ENCODE measurements around the gene UBE2F.
"Not testable (repeated sequence)": the region's sequence is repeated elsewhere in the genome, so short reads cannot be mapped to it uniquely, and the experiment has no call there.

The UBE2F gene

DNA sequence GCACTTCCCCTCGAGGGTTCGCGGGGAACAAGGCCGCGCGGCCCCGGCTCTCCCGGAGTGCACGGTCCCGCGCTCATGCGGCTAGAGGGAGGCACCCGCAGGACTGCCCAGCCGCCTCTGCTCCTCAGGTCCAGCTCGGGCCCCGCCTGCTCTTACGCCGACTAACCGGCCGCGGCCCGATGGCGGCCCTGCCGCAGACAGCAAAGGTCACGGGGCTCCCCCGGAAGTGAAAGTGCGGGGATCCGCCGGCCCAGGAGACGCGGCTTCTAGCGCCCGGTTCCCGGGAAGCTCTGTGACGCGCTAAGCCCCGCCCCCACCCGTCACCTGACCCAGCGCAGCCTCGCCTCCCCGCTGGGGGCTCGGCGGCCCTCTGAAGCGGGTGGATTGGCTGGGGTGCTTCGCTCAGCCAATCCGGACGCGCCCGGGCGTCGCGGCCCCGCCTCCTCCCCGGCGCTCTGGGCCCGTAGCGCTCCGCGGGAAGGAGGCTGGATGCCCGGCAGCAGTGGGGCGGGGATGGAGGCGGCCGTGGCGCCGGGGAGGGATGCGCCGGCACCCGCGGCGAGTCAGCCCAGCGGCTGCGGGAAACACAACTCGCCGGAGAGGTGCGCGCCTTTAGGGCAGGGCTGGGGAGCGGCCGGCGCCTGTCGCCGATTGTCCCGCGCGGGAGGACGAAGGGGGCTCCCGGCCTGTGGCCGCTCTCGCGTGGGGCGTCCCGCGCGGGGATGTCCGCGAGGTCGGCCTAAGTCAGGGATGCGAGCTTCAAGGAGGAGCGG is 93.9 kb downstream of the UBE2F start, which contains the start of gene SCLY:
Gene SCLY, plus strand, starts transcription at position 460 of the 773 bp plus-strand sequence. Its CDS starts 54 bp downstream, at position 514.
- H3K4me3 ChIP-seq (replicated peaks in 1 of 2; ENCODE audit: low read depth in 2 of 2, low read length in 2 of 2), result peak within 1 kb of the TSS; percentile 85 to 90
- DNase-seq (ENCODE audit: low read depth in 2 of 2), result peak; percentile 97 to 99
- TF ChIP-seq CTCF (IDR thresholded peaks at IDR 0.05; ENCODE audit: low read depth, low read length), result no peak

DNA sequence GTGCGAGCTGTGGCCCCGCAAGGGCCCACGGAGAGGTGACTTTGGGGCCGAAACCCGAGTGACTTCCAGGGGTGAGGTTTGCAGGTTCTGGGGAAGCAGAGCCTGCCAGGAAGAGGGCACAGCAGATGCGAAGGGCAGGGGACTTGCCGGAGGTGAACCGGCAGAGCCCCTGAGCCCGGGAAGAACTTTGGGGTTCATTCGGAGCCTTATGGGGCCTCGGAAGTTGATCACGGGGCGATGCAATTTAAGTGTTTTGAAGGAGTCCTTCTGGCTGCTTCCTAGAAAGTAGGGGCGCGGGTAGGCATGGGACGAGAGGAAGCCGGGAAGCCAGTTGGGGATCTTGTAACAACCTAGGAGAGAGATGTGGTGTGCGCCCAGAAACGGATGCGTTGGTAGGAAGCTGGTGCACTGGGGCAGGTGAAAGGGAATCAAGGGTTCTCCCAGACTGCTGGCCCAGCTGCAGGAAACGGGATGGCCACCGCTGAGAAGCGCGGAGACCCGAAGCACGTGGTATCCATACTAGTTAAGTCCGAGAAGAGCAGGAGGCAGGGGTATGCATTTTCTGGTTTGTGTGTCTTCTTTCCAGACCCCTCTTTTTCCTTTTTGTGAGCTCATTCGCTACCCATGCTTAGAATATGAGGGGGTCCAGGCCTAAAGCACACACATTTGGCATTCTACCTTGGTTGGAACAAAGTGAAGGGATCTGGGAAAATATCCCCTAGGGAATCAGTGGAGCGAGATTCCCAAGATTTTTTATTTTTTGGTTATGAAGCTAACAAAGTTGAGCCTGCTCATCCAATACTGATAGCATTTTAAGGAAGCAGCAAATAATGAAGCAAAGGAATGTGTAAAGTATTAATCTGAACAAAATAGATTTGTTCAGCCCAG is 94.7 kb downstream of the UBE2F start:
- no peak for TF ChIP-seq CTCF (IDR thresholded peaks at IDR 0.05; ENCODE audit: low read depth, low read length)
- peak; percentile 46 to 51 for DNase-seq (ENCODE audit: low read depth in 2 of 2)
- H3K4me3 ChIP-seq (replicated peaks in 1 of 2; ENCODE audit: low read depth in 2 of 2, low read length in 2 of 2), result peak overlapping the region; percentile 85 to 90

- DNase-seq (ENCODE audit: low read depth in 2 of 2), result no peak
- H3K4me3 ChIP-seq (replicated peaks in 1 of 2; ENCODE audit: low read depth in 2 of 2, low read length in 2 of 2), result no peak overlapping the region
- TF ChIP-seq CTCF (IDR thresholded peaks at IDR 0.05; ENCODE audit: low read depth, low read length), result no peak
Observed at GRCh38 chr2:238063414-238064189, 96.8 kb downstream of the UBE2F start.

GRCh38 chr2:238064376-238064775 is 97.6 kb downstream of the UBE2F start:
- TF ChIP-seq CTCF (IDR thresholded peaks at IDR 0.05; ENCODE audit: low read depth, low read length), result no peak
- no peak overlapping the region for H3K4me3 ChIP-seq (replicated peaks in 1 of 2; ENCODE audit: low read depth in 2 of 2, low read length in 2 of 2)
- no peak for DNase-seq (ENCODE audit: low read depth in 2 of 2)

- TF ChIP-seq CTCF (IDR thresholded peaks at IDR 0.05; ENCODE audit: low read depth, low read length), result no peak
- no peak overlapping the region for H3K4me3 ChIP-seq (replicated peaks in 1 of 2; ENCODE audit: low read depth in 2 of 2, low read length in 2 of 2)
- DNase-seq (ENCODE audit: low read depth in 2 of 2), result no peak
Observed at GRCh38 chr2:238065071-238065846, 98.4 kb downstream of the UBE2F start.

- no peak for TF ChIP-seq CTCF (IDR thresholded peaks at IDR 0.05; ENCODE audit: low read depth, low read length)
- DNase-seq (ENCODE audit: low read depth in 2 of 2), result no peak
Observed at GRCh38 chr2:238066218-238066617, 99.4 kb downstream of the UBE2F start.

DNA sequence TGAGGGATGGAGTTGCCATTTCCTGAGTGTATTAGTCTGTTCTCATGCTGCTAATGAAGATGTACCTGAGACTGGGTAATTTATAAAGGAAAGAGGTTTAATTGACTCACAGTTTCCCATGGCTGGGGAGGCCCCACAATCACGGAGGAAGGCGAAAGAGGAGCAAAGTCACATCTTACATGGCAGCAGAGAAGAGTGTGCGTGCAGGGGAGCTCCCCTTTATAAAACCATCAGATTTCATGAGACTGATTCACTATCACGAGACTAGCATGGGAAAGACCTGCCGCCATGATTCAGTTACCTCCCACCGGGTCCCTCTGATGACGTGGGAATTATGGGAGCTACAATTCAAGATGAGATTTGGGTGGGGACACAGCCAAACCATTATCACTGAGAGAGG is 99.9 kb downstream of the UBE2F start:
- DNase-seq (ENCODE audit: low read depth in 2 of 2), result not testable (repeated sequence)

More at GRCh38 chr2:238066218-238066617, 99.4 kb downstream of the UBE2F start:
- H3K4me3 ChIP-seq (replicated peaks in 1 of 2; ENCODE audit: low read depth in 2 of 2, low read length in 2 of 2), result no peak overlapping the region

More for the DNA sequence above, 99.9 kb downstream of the UBE2F start:
- H3K4me3 ChIP-seq (replicated peaks in 1 of 2; ENCODE audit: low read depth in 2 of 2, low read length in 2 of 2), result not testable (repeated sequence)
